Adrenal gland (tissue), 5 donors: ENCODE results near the gene STK39.

Experiments used
- CTCF ChIP-seq, 6 experiments: fragments of 450-650 bp in 4 of 6; fragments of 200-600 bp in 2 of 6; sonication (generic) in 1 of 6; IDR thresholded peaks; 1 replicate in 5 of 6; 2 replicates in 1 of 6; pipeline versions ENCODE4 v1.5.1 to v1.8.0; 2016 to 2021; ENCODE audit warnings: antibody characterized with exemption in 6 of 6, mild to moderate bottlenecking in 2 of 6, moderate library complexity in 1 of 6
- POLR2A ChIP-seq, 2 donors: fragments of 450-650 bp; IDR thresholded peaks; one replicate each; pipeline ENCODE4 v1.6.1; 2017; ENCODE audit warnings: antibody characterized with exemption in 2 of 2, mild to moderate bottlenecking in 2 of 2, moderate library complexity in 1 of 2
- donor health status: DM: no; HTN: no; CAD: no.

GRCh38 chr2:167943368-167943767 lies 304.0 kb downstream of the STK39 start:
- TF ChIP-seq CTCF (IDR thresholded peaks at IDR 0.05) (no peak), POLR2A (IDR thresholded peaks at IDR 0.05) (no peak)
